K562 (cell line): ENCODE data around the gene RHBDD1. TPM values are rescaled to one million over a fixed set of nuclear protein-coding genes. Genes with fewer than 3 reads are reported as not detected.

Source experiments
- ATAC-seq: fragments of 200-7000 bp; cut with Tn5 transposase; 3 replicates; pipeline ENCODE4 v1.9.1; 2020; ENCODE audit warnings: moderate library complexity
- BruUV-seq: library from RNA; stranded (reverse); fragments of 400-500 nt; replicated peaks from 2 replicates; lab custom pipeline; 2021; lab: Mats Ljungman, UMichigan
- CTCF ChIA-PET: fragments of 300-600 bp; formaldehyde crosslinking; extraction: SDS; loops from one replicate; lab custom pipeline; 2021; ENCODE audit warnings: low intra/inter-chr PET ratio; lab: Yijun Ruan, JAX
- POLR2A ChIA-PET: fragments of 300-600, 350-650 bp; sonication (Branson Sonifier 250); formaldehyde crosslinking; extraction: SDS; loops from one replicate; lab custom pipeline; 2021; ENCODE audit warnings: antibody characterized with exemption, inconsistent platforms; lab: Yijun Ruan, JAX
- DNase-seq, 4 experiments: peaks; one replicate each; pipeline versions ENCODE4 v3.0.0 to v3.0.0-alpha.2; 2011 to 2018; ENCODE audit warnings: low spot score in 3 of 4, mixed read lengths in 3 of 4; ENCODE audit errors: extremely low read depth in 1 of 4
- FAIRE-seq: peaks from 2 replicates; lab custom pipeline; 2011; peaks lifted over from hg19 to GRCh38; lab: Jason Lieb, UNC
- H2AFZ ChIP-seq: 2 replicates; pipeline ENCODE4 v1.6.0; 2011; ENCODE audit warnings: low read depth, low read length, control low read depth, inconsistent platforms
- H3K27ac ChIP-seq: fragments of 200-600 bp; 3 replicates; pipeline ENCODE4 v1.8.0; 2011; ENCODE audit warnings: low read depth, mild to moderate bottlenecking, control low read depth, inconsistent platforms, low read length, moderate library complexity, mixed read lengths; ENCODE audit errors: extremely low read depth
- H3K27me3 ChIP-seq, 2 experiments: fragments of 300-600 bp in 1 of 2; 2 replicates in 1 of 2; 3 replicates in 1 of 2; pipeline versions ENCODE4 v1.6.0 to v1.8.0; 2011; ENCODE audit warnings: inconsistent platforms in 2 of 2, low read length in 2 of 2, mild to moderate bottlenecking in 1 of 2, mixed read lengths in 1 of 2, moderate library complexity in 1 of 2; ENCODE audit not compliant: control insufficient read depth in 2 of 2, insufficient read depth in 2 of 2
- H3K36me3 ChIP-seq: fragments of 300-600 bp; 3 replicates; pipeline ENCODE4 v1.8.0; 2011; ENCODE audit warnings: mild to moderate bottlenecking, low read length, inconsistent platforms; ENCODE audit not compliant: control insufficient read depth, insufficient read depth
- H3K4me1 ChIP-seq, 2 experiments: fragments of 200-600 bp in 1 of 2; replicated peaks in 1 of 2; 2 replicates in 1 of 2; 3 replicates in 1 of 2; pipeline versions ENCODE4 v1.5.1 to v1.8.0; 2011; ENCODE audit warnings: inconsistent platforms in 2 of 2, low read length in 2 of 2, mild to moderate bottlenecking in 1 of 2, mixed read lengths in 1 of 2, moderate library complexity in 1 of 2; ENCODE audit not compliant: control insufficient read depth in 2 of 2, insufficient read depth in 2 of 2
- H3K4me2 ChIP-seq: 2 replicates; pipeline ENCODE4 v1.6.1; 2011; ENCODE audit warnings: low read length, control low read depth, inconsistent platforms, mixed read lengths; ENCODE audit not compliant: insufficient read depth
- H3K4me3 ChIP-seq: fragments of 200-600 bp; sonication (generic), shearing (Covaris generic); 2 replicates; pipeline ENCODE4 v1.5.1; 2016; ENCODE audit warnings: control low read depth, inconsistent platforms
- H3K79me2 ChIP-seq: fragments of 200-600 bp; 3 replicates; pipeline ENCODE4 v1.8.0; 2011; ENCODE audit warnings: low read length, inconsistent platforms; ENCODE audit not compliant: control insufficient read depth, insufficient read depth
- H3K9ac ChIP-seq, 2 experiments: 2 replicates each; pipeline versions ENCODE4 v1.6.0 to v1.6.1; 2011; ENCODE audit warnings: low read depth in 2 of 2, low read length in 2 of 2, control low read depth in 1 of 2, inconsistent platforms in 1 of 2, mild to moderate bottlenecking in 1 of 2, mixed read lengths in 1 of 2; ENCODE audit not compliant: insufficient read depth in 1 of 2
- H3K9me1 ChIP-seq: one replicate; pipeline ENCODE4 v1.6.0; 2011; ENCODE audit warnings: inconsistent platforms, mild to moderate bottlenecking, low read length, moderate library complexity; ENCODE audit not compliant: control insufficient read depth, insufficient read depth
- H3K9me3 ChIP-seq: replicated peaks from 2 replicates; pipeline ENCODE4 v1.5.1; 2011; ENCODE audit warnings: low read depth, low read length, inconsistent platforms; ENCODE audit not compliant: control insufficient read depth, insufficient read depth
- H4K20me1 ChIP-seq: replicated peaks from 2 replicates; pipeline ENCODE4 v1.6.1; 2011; ENCODE audit warnings: low read length, inconsistent platforms, mixed read lengths; ENCODE audit not compliant: control insufficient read depth, insufficient read depth
- CGGBP1 ChIP-seq: fragments of 250-450 bp; sonication (Bioruptor Pico); IDR thresholded peaks from 2 replicates; pipeline ENCODE4 v1.9.0; 2021; ENCODE audit warnings: mild to moderate bottlenecking
- ETS2 ChIP-seq: IDR thresholded peaks from 2 replicates; pipeline ENCODE4 v1.6.1; 2016; ENCODE audit warnings: borderline replicate concordance, missing genetic modification characterization, mild to moderate bottlenecking, moderate library complexity, missing compliant biosample characterization; ENCODE audit not compliant: poor library complexity, severe bottlenecking
- FOXA1 ChIP-seq: fragments of 450-650 bp; IDR thresholded peaks from 2 replicates; pipeline ENCODE4 v1.6.1; 2016; ENCODE audit warnings: mild to moderate bottlenecking, borderline replicate concordance
- KAT2B ChIP-seq: IDR thresholded peaks from one replicate; pipeline ENCODE4 v1.6.1; 2012; ENCODE audit warnings: low read depth, mild to moderate bottlenecking, control low read depth, inconsistent platforms, low read length, moderate library complexity
- MAX ChIP-seq: sonication (generic); formaldehyde crosslinking; IDR thresholded peaks from 2 replicates; pipeline ENCODE4 v1.9.0; 2022; ENCODE audit warnings: mild to moderate bottlenecking, missing genetic modification reagents
- NFYB ChIP-seq: IDR thresholded peaks from 2 replicates; pipeline ENCODE4 v1.6.1; 2011; ENCODE audit warnings: mild to moderate bottlenecking, moderate library complexity; ENCODE audit not compliant: insufficient read length; ENCODE audit errors: extremely low read depth
- NONO ChIP-seq, 2 experiments: fragments of 200-400 bp in 1 of 2; fragments of 450-650 bp in 1 of 2; formaldehyde crosslinking in 1 of 2; IDR thresholded peaks; 2 replicates each; pipeline ENCODE4 v1.6.1; 2017; ENCODE audit warnings: low read depth in 2 of 2, mild to moderate bottlenecking in 2 of 2, moderate library complexity in 2 of 2, low read length in 1 of 2
- NR0B1 ChIP-seq: fragments of 450-650 bp; IDR thresholded peaks from one replicate; pipeline ENCODE4 v1.6.1; 2018; ENCODE audit warnings: mild to moderate bottlenecking, moderate library complexity; ENCODE audit not compliant: partially characterized antibody
- NR1H2 ChIP-seq: sonication (generic); formaldehyde crosslinking; IDR thresholded peaks from 2 replicates; pipeline ENCODE4 v1.4.0; 2020; ENCODE audit warnings: mild to moderate bottlenecking, missing genetic modification reagents
- PHF8 ChIP-seq: fragments of 200-600 bp; sonication (generic); IDR thresholded peaks from 2 replicates; pipeline ENCODE4 v1.6.1; 2012; ENCODE audit warnings: mixed run types, mild to moderate bottlenecking, inconsistent platforms, low read length, moderate library complexity, borderline replicate concordance
- RBM39 ChIP-seq: fragments of 200-400 bp; formaldehyde crosslinking; optimal IDR thresholded peaks from 2 replicates; pipeline ENCODE3; 2018; ENCODE audit warnings: low read depth, low read length
- TRIM25 ChIP-seq: fragments of 450-650 bp; IDR thresholded peaks from 2 replicates; pipeline ENCODE4 v1.7.0; 2016; ENCODE audit warnings: borderline replicate concordance
- ZNF12 ChIP-seq: sonication (generic); formaldehyde crosslinking; IDR thresholded peaks from 2 replicates; pipeline ENCODE4 v1.4.0; 2020; ENCODE audit warnings: mild to moderate bottlenecking, missing genetic modification reagents
- ZNF695 ChIP-seq: fragments of 450-650 bp; formaldehyde crosslinking; IDR thresholded peaks from 2 replicates; pipeline ENCODE4 v1.4.0; 2020; ENCODE audit warnings: mild to moderate bottlenecking, moderate library complexity
- ZNF75A ChIP-seq: fragments of 450-650 bp; formaldehyde crosslinking; IDR thresholded peaks from 2 replicates; pipeline ENCODE4 v1.4.0; 2020; ENCODE audit warnings: mild to moderate bottlenecking
- ZNF76 ChIP-seq: fragments of 250-450 bp; sonication (Bioruptor Pico); IDR thresholded peaks from 2 replicates; pipeline ENCODE4 v1.4.0; 2020; ENCODE audit warnings: mild to moderate bottlenecking, moderate library complexity, borderline replicate concordance
- WGBS: fragments of 100-300 bp; shearing (Covaris generic); methylation state at CpG from one replicate; pipeline ENCODE4 v1.1.6; 2016; ENCODE audit warnings: low coverage, mixed read lengths; ENCODE audit not compliant: insufficient coverage; ENCODE audit errors: missing lambda C conversion rate; 5-methylcytosine and 5-hydroxymethylcytosine counted together
- in situ Hi-C: fragments of 300-500 bp; cut with MboI; formaldehyde crosslinking; loops from 4 replicates; pipeline ENCODE4 v1.15.0; 2018; ENCODE audit warnings: inconsistent platforms, mixed read lengths
- intact Hi-C: fragments of 100-400 bp; cut with micrococcal nuclease; formaldehyde crosslinking; loops from 2 replicates; pipeline ENCODE4 v1.14.2; 2022
- polyA plus RNA-seq, 8 experiments: library from polyadenylated mRNA; depleted of rRNA in 4 of 8; stranded (reverse) in 5 of 8; unstranded in 3 of 8; fragments of >200 nt; fragmentation: Nextera tagmentation in 2 of 8; fragmentation: Illumina TruSeq in 1 of 8; extraction: Ambion mirVana in 2 of 8; extraction: Trizol in 1 of 8; gene quantifications; 2 replicates each; pipeline versions ENCODE4 v1.2.1 to v1.2.3, GENCODE V29; 2011 to 2014; ENCODE audit warnings: inconsistent platforms in 1 of 8, missing spikeins in 1 of 8
- total RNA-seq, 7 experiments: library from RNA; depleted of rRNA in 6 of 7; stranded (reverse); fragments of >200 nt in 6 of 7; fragmentation: Illumina TruSeq in 2 of 7; extraction: Trizol in 2 of 7; gene quantifications; 2 replicates each; pipeline versions ENCODE4 v1.2.1 to v1.2.3, GENCODE V29; 2011 to 2021; ENCODE audit warnings: low replicate concordance in 1 of 7

Gene RHBDD1
- total and polyA plus RNA-seq, 9 of the 15 experiments (the other 6 are each of a cell fraction or from before 2014, with no cell fraction given): 4.8 to 34.8 (median 15.6) TPM

- intact Hi-C loops: no loop called here
- in situ Hi-C loops: no loop called here
- no peak for DNase-seq
- 67% methylated on average over 15 of the region's 16 CpGs for WGBS
- H4K20me1 ChIP-seq: no peaks in the 10 kb centered on the region
- no peaks in the 10 kb centered on the region for H3K79me2 ChIP-seq
- POLR2A ChIA-PET: no interaction called here
- no peak overlapping the region for H2AFZ ChIP-seq
- H3K4me3 ChIP-seq: no peak overlapping the region
- CTCF ChIA-PET: no interaction called here
- no peak overlapping the region for H3K27ac ChIP-seq
- TF ChIP-seq CGGBP1: no peak
- no peak for TF ChIP-seq FOXA1
- no peak for TF ChIP-seq ZNF12
- TF ChIP-seq RBM39: no peak
- no peak for TF ChIP-seq NR1H2 (CRISPR knock-in tag)
- no peak for TF ChIP-seq ETS2 (tag)
- TF ChIP-seq MAX (CRISPR knock-in tag): no peak
- TF ChIP-seq KAT2B: no peak
- no peak for TF ChIP-seq ZNF75A
- TF ChIP-seq NONO (IDR thresholded peaks at IDR 0.05; ENCODE audit: low read depth in 2 of 2, low read length in 1 of 2): no peak
- TF ChIP-seq TRIM25: no peak
- TF ChIP-seq NR0B1: no peak
- TF ChIP-seq ZNF695: no peak
- no peak for TF ChIP-seq PHF8
- no peak for TF ChIP-seq ZNF76
- no peak for TF ChIP-seq NFYB
- TF ChIP-seq, all 486 proteins: peak for 0
- H3K9me1 ChIP-seq: no peaks in the 10 kb centered on the region
- peaks cover 0 to 4% of the 10 kb centered on the region in 2 experiments; a peak in 2 of 5 replicates for H3K27me3 ChIP-seq
- no peak for FAIRE-seq
- H3K36me3 ChIP-seq: no peaks in the 10 kb centered on the region
- no peaks in the 10 kb centered on the region for H3K4me1 ChIP-seq
- no TSS peak for BruUV-seq
- no peak overlapping the region for H3K4me2 ChIP-seq
- H3K9ac ChIP-seq: no peak overlapping the region
- H3K9me3 ChIP-seq: no peaks in the 10 kb centered on the region
- no peak for ATAC-seq
Measured at GRCh38 chr2:227006189-227006897, 170.5 kb downstream of the RHBDD1 start.
